GM23338 (cell line): Measurements from ENCODE around the gene MAST4. TPM values are rescaled to one million over a fixed set of nuclear protein-coding genes. Genes with fewer than 3 reads are reported as not detected.

Experiments used
- ATAC-seq: fragments of 200-7000 bp; cut with Tn5 transposase; 3 replicates; pipeline ENCODE4 v1.9.1; 2020
- DNase-seq: peaks from one replicate; pipeline ENCODE4 v3.0.0-alpha.2; 2015; ENCODE audit warnings: low spot score
- H2AFZ ChIP-seq: fragments of 200-600 bp; sonication (generic); 2 replicates; pipeline ENCODE4 v1.8.0; 2016; ENCODE audit warnings: antibody characterized with exemption, mild to moderate bottlenecking, moderate library complexity
- H3F3A ChIP-seq: fragments of 200-600 bp; sonication (generic); replicated peaks from 2 replicates; pipeline ENCODE4 v1.8.0; 2017; ENCODE audit warnings: antibody characterized with exemption, mixed run types, low read depth
- H3K27ac ChIP-seq: fragments of 200-600 bp; sonication (generic); 2 replicates; pipeline ENCODE4 v1.6.1; 2016; ENCODE audit warnings: low read depth
- H3K27me3 ChIP-seq: fragments of 200-600 bp; sonication (generic); 2 replicates; pipeline ENCODE4 v1.8.0; 2016; ENCODE audit warnings: mild to moderate bottlenecking, mixed run types, moderate library complexity; ENCODE audit not compliant: insufficient read depth
- H3K36me3 ChIP-seq: fragments of 200-600 bp; sonication (generic); 2 replicates; pipeline ENCODE4 v1.8.0; 2016; ENCODE audit warnings: mild to moderate bottlenecking; ENCODE audit not compliant: insufficient read depth
- H3K4me1 ChIP-seq: fragments of 200-600 bp; sonication (generic); 2 replicates; pipeline ENCODE4 v1.8.0; 2016; ENCODE audit warnings: mild to moderate bottlenecking, moderate library complexity; ENCODE audit not compliant: insufficient read depth
- H3K4me2 ChIP-seq: fragments of 200-600 bp; sonication (generic); 2 replicates; pipeline ENCODE4 v1.7.1; 2017; ENCODE audit warnings: mixed run types
- H3K4me3 ChIP-seq: fragments of 200-600 bp; sonication (generic); 2 replicates; pipeline ENCODE4 v1.6.1; 2016; ENCODE audit warnings: mixed run types
- H3K79me2 ChIP-seq: fragments of 200-600 bp; sonication (generic); replicated peaks from 2 replicates; pipeline ENCODE4 v1.8.0; 2017; ENCODE audit warnings: mild to moderate bottlenecking; ENCODE audit not compliant: insufficient read depth
- H3K9me2 ChIP-seq: fragments of 200-600 bp; sonication (generic); 2 replicates; pipeline ENCODE4 v1.8.0; 2017; ENCODE audit not compliant: insufficient read depth
- H4K20me1 ChIP-seq: fragments of 200-600 bp; sonication (generic); replicated peaks from 2 replicates; pipeline ENCODE4 v1.8.0; 2017; ENCODE audit warnings: mild to moderate bottlenecking; ENCODE audit not compliant: insufficient read depth
- H3K27ac Mint-ChIP-seq: 2 replicates; pipeline ENCODE4 v1.8.0; 2020; ENCODE audit warnings: inconsistent platforms, mild to moderate bottlenecking, moderate library complexity, mixed read lengths
- H3K27me3 Mint-ChIP-seq: 3 replicates; pipeline ENCODE4 v1.8.0; 2022; ENCODE audit warnings: low read depth, mild to moderate bottlenecking, moderate library complexity, mixed read lengths, inconsistent platforms; ENCODE audit not compliant: insufficient read depth, poor library complexity
- H3K36me3 Mint-ChIP-seq: 3 replicates; pipeline ENCODE4 v1.8.0; 2021; ENCODE audit warnings: low read depth, mild to moderate bottlenecking, inconsistent platforms, moderate library complexity, mixed read lengths
- H3K4me1 Mint-ChIP-seq: 3 replicates; pipeline ENCODE4 v1.8.0; 2020; ENCODE audit warnings: mild to moderate bottlenecking, inconsistent platforms, mixed read lengths
- H3K4me3 Mint-ChIP-seq: 3 replicates; pipeline ENCODE4 v1.8.0; 2021; ENCODE audit warnings: moderate library complexity, mild to moderate bottlenecking, inconsistent platforms, mixed read lengths
- H3K9me3 Mint-ChIP-seq: 3 replicates; pipeline ENCODE4 v1.8.0; 2020; ENCODE audit warnings: moderate library complexity, mild to moderate bottlenecking, inconsistent platforms, mixed read lengths
- CREB1 ChIP-seq: fragments of 250-450 bp; sonication (Bioruptor Pico); IDR thresholded peaks from 2 replicates; pipeline ENCODE4 v1.5.0; 2020; ENCODE audit warnings: low read depth, mild to moderate bottlenecking, moderate library complexity
- CTCF ChIP-seq, 2 experiments: fragments of 200-600 bp in 1 of 2; sonication (generic) in 1 of 2; conservative IDR thresholded peaks; 2 replicates each; pipeline versions ENCODE4 v1.5.1 to v1.6.1; 2016 to 2017; ENCODE audit warnings: antibody characterized with exemption in 2 of 2, low read depth in 2 of 2, mild to moderate bottlenecking in 2 of 2, moderate library complexity in 1 of 2
- EZH2 ChIP-seq: fragments of 200-600 bp; sonication (generic); IDR thresholded peaks from one replicate; pipeline ENCODE4 v1.8.0; 2017; ENCODE audit warnings: antibody characterized with exemption, mild to moderate bottlenecking, low read depth; ENCODE audit not compliant: unreplicated experiment
- EZH2phosphoT487 ChIP-seq: fragments of 200-600 bp; sonication (generic); IDR thresholded peaks from one replicate; pipeline ENCODE4 v1.8.1; 2018; ENCODE audit warnings: antibody characterized with exemption; ENCODE audit not compliant: unreplicated experiment
- JUNB ChIP-seq: IDR thresholded peaks from one replicate; pipeline ENCODE4 v1.6.1; 2016; ENCODE audit warnings: antibody characterized with exemption; ENCODE audit not compliant: unreplicated experiment
- NANOG ChIP-seq: IDR thresholded peaks from 2 replicates; pipeline ENCODE4 v1.6.1; 2016; ENCODE audit warnings: antibody characterized with exemption, borderline replicate concordance
- POLR2AphosphoS5 ChIP-seq: IDR thresholded peaks from 2 replicates; pipeline ENCODE4 v1.6.1; 2016; ENCODE audit warnings: antibody characterized with exemption, low read depth
- STAT1 ChIP-seq: IDR thresholded peaks from one replicate; pipeline ENCODE4 v1.6.1; 2016; ENCODE audit warnings: antibody characterized with exemption; ENCODE audit not compliant: unreplicated experiment
- ZNF114 ChIP-seq: fragments of 250-450 bp; sonication (Bioruptor Pico); IDR thresholded peaks from 2 replicates; pipeline ENCODE4 v1.5.0; 2020; ENCODE audit warnings: mild to moderate bottlenecking, moderate library complexity
- ZNF331 ChIP-seq: fragments of 250-450 bp; sonication (Bioruptor Pico); IDR thresholded peaks from 2 replicates; pipeline ENCODE4 v1.5.0; 2020; ENCODE audit warnings: low read depth, mild to moderate bottlenecking, moderate library complexity
- polyA plus RNA-seq: library from polyadenylated mRNA; unstranded; fragments of >200 nt; fragmentation: Nextera tagmentation; extraction: Ambion mirVana; gene quantifications from 2 replicates; pipeline ENCODE4 v1.2.1, GENCODE V29; 2016
- total RNA-seq: library from RNA; depleted of rRNA; stranded (reverse); fragments of >200 nt; shearing (Covaris generic); gene quantifications from 2 replicates; pipeline ENCODE4 v1.2.3, GENCODE V29; 2014
- TF ChIP-seq, protein P1 (sequence below): fragments of 250-450 bp; sonication (Bioruptor Pico); IDR thresholded peaks from 2 replicates; pipeline ENCODE4 v1.5.0; 2020; ENCODE audit warnings: mild to moderate bottlenecking, moderate library complexity

The MAST4 gene
- total and polyA plus RNA-seq, 2 experiments from 2014 or later, result 3.6 to 8.5 TPM

DNA sequence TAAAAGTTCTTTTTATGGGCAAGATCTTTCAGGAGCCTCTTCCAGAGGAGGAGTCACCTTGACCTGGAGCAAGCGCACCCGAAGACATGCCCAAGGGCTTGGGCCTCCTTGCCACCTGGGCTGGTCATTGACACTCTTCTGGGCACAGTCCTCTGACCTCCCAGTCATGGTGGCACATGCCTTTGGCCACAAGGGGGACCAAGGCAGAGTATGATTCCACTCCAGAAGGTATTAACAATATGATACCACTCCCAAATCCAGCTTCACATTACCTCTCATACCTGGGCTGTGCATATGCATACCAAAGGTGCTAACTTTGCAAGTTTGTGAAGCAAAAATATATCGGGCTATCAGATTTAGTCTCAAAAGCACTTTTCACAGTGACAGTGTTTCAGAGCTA, 84.6 kb downstream of the MAST4 start:
- no peak overlapping the region for H3K27ac ChIP-seq
- Mint-ChIP-seq H3K36me3 (no peaks in the 10 kb centered on the region), H3K27me3 (peaks cover 2% of the 10 kb centered on the region), H3K27ac (no peak overlapping the region), H3K9me3 (no peaks in the 10 kb centered on the region), H3K4me3 (no peak overlapping the region), H3K4me1 (peaks cover 12% of the 10 kb centered on the region)
- no peaks in the 10 kb centered on the region for H3K79me2 ChIP-seq
- DNase-seq (no peak), ATAC-seq (peak; percentile 69)
- peak; percentile 46 to 48 for TF ChIP-seq CTCF (conservative IDR thresholded peaks at IDR 0.05; ENCODE audit: low read depth in 2 of 2)
- TF ChIP-seq JUNB, result no peak
- no peaks in the 10 kb centered on the region for H3F3A ChIP-seq
- no peak overlapping the region for H3K4me3 ChIP-seq
- H3K9me2 ChIP-seq, result no peaks in the 10 kb centered on the region
- no peaks in the 10 kb centered on the region for H3K27me3 ChIP-seq
- H2AFZ ChIP-seq, result no peak overlapping the region
- no peaks in the 10 kb centered on the region for H3K36me3 ChIP-seq
- 0 out of 2 replicates have a peak, but pooled peaks cover 3% of the 10 kb centered on the region for H4K20me1 ChIP-seq
- H3K4me1 ChIP-seq, result 0 out of 2 replicates have a peak, but pooled peaks cover 9% of the 10 kb centered on the region
- peak overlapping the region; percentile 8; the same call in 1 of the 2 replicates for H3K4me2 ChIP-seq

- no peak for ATAC-seq
- no peaks in the 10 kb centered on the region for H3K27me3 Mint-ChIP-seq
- no peaks in the 10 kb centered on the region for H3K79me2 ChIP-seq
- TF ChIP-seq CREB1 (no peak), JUNB (no peak), CTCF (conservative IDR thresholded peaks at IDR 0.05; ENCODE audit: low read depth in 2 of 2) (no peak), POLR2AphosphoS5 (no peak), EZH2 (no peak), ZNF114 (CRISPR knock-in tag) (no peak), STAT1 (no peak), ZNF331 (no peak), EZH2phosphoT487 (no peak), NANOG (no peak)
- TF ChIP-seq, protein P1, sequence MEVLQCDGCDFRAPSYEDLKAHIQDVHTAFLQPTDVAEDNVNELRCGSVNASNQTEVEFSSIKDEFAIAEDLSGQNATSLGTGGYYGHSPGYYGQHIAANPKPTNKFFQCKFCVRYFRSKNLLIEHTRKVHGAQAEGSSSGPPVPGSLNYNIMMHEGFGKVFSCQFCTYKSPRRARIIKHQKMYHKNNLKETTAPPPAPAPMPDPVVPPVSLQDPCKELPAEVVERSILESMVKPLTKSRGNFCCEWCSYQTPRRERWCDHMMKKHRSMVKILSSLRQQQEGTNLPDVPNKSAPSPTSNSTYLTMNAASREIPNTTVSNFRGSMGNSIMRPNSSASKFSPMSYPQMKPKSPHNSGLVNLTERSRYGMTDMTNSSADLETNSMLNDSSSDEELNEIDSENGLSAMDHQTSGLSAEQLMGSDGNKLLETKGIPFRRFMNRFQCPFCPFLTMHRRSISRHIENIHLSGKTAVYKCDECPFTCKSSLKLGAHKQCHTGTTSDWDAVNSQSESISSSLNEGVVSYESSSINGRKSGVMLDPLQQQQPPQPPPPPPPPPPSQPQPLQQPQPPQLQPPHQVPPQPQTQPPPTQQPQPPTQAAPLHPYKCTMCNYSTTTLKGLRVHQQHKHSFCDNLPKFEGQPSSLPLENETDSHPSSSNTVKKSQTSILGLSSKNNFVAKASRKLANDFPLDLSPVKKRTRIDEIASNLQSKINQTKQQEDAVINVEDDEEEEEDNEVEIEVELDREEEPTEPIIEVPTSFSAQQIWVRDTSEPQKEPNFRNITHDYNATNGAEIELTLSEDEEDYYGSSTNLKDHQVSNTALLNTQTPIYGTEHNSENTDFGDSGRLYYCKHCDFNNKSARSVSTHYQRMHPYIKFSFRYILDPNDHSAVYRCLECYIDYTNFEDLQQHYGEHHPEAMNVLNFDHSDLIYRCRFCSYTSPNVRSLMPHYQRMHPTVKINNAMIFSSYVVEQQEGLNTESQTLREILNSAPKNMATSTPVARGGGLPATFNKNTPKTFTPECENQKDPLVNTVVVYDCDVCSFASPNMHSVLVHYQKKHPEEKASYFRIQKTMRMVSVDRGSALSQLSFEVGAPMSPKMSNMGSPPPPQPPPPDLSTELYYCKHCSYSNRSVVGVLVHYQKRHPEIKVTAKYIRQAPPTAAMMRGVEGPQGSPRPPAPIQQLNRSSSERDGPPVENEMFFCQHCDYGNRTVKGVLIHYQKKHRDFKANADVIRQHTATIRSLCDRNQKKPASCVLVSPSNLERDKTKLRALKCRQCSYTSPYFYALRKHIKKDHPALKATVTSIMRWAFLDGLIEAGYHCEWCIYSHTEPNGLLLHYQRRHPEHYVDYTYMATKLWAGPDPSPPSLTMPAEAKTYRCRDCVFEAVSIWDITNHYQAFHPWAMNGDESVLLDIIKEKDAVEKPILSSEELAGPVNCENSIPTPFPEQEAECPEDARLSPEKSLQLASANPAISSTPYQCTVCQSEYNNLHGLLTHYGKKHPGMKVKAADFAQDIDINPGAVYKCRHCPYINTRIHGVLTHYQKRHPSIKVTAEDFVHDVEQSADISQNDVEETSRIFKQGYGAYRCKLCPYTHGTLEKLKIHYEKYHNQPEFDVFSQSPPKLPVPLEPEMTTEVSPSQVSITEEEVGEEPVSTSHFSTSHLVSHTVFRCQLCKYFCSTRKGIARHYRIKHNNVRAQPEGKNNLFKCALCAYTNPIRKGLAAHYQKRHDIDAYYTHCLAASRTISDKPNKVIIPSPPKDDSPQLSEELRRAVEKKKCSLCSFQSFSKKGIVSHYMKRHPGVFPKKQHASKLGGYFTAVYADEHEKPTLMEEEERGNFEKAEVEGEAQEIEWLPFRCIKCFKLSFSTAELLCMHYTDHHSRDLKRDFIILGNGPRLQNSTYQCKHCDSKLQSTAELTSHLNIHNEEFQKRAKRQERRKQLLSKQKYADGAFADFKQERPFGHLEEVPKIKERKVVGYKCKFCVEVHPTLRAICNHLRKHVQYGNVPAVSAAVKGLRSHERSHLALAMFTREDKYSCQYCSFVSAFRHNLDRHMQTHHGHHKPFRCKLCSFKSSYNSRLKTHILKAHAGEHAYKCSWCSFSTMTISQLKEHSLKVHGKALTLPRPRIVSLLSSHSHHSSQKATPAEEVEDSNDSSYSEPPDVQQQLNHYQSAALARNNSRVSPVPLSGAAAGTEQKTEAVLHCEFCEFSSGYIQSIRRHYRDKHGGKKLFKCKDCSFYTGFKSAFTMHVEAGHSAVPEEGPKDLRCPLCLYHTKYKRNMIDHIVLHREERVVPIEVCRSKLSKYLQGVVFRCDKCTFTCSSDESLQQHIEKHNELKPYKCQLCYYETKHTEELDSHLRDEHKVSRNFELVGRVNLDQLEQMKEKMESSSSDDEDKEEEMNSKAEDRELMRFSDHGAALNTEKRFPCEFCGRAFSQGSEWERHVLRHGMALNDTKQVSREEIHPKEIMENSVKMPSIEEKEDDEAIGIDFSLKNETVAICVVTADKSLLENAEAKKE (CRISPR knock-in tag), result no peak
Measured at GRCh38 chr5:66684663-66685062, 88.5 kb downstream of the MAST4 start.

More at GRCh38 chr5:66684663-66685062, 88.5 kb downstream of the MAST4 start:
- Histone ChIP-seq H4K20me1 (0 out of 2 replicates have a peak, but pooled peaks cover 3% of the 10 kb centered on the region), H2AFZ (no peak overlapping the region), H3F3A (no peaks in the 10 kb centered on the region), H3K27ac (no peak overlapping the region), H3K4me2 (no peak overlapping the region), H3K36me3 (no peaks in the 10 kb centered on the region), H3K27me3 (no peaks in the 10 kb centered on the region), H3K4me1 (0 out of 2 replicates have a peak, but pooled peaks cover 9% of the 10 kb centered on the region), H3K9me2 (no peaks in the 10 kb centered on the region), H3K4me3 (no peak overlapping the region)
- Mint-ChIP-seq H3K4me3 (no peak overlapping the region), H3K4me1 (peaks cover 12% of the 10 kb centered on the region), H3K36me3 (no peaks in the 10 kb centered on the region), H3K27ac (no peak overlapping the region), H3K9me3 (no peaks in the 10 kb centered on the region)
- DNase-seq, result no peak
